Daoy (cell line): ENCODE results near the gene ALX4. TPM values are rescaled to one million over a fixed set of nuclear protein-coding genes. Genes with fewer than 3 reads are reported as not detected.

Source experiments
- DNase-seq: peaks from one replicate; pipeline ENCODE4 v3.0.0-alpha.2; 2015; ENCODE audit warnings: low read depth
- total RNA-seq: library from RNA; depleted of rRNA; stranded (reverse); fragments of >200 nt; shearing (Covaris generic); gene quantifications from 2 replicates; pipeline ENCODE4 v1.2.3, GENCODE V29; 2014

ALX4 gene
- total RNA-seq, 1 experiment from 2014 or later: 1.5 TPM

- no peak for DNase-seq
Measured at GRCh38 chr11:44335052-44335760, 25.3 kb upstream of the ALX4 start.

GRCh38 chr11:44334356-44335004 lies 24.5 kb upstream of the ALX4 start:
- no peak for DNase-seq

- DNase-seq: peak; percentile 59
Measured at GRCh38 chr11:44333271-44334218, 23.6 kb upstream of the ALX4 start.

GRCh38 chr11:44332665-44333064 lies 22.7 kb upstream of the ALX4 start:
- DNase-seq: no peak

- DNase-seq: no peak
Measured at GRCh38 chr11:44329472-44330230, 19.7 kb upstream of the ALX4 start.

GRCh38 chr11:44328138-44328660 lies 18.3 kb upstream of the ALX4 start:
- no peak for DNase-seq

- no peak for DNase-seq
Measured at GRCh38 chr11:44327730-44328129, 17.8 kb upstream of the ALX4 start.

- DNase-seq: peak; percentile 37
Measured at GRCh38 chr11:44326615-44327475, 16.9 kb upstream of the ALX4 start.

- DNase-seq: no peak
Measured at GRCh38 chr11:44325698-44326097, 15.8 kb upstream of the ALX4 start.

- no peak for DNase-seq
Measured at GRCh38 chr11:44324749-44325525, 15.0 kb upstream of the ALX4 start.

- DNase-seq: no peak
Measured at GRCh38 chr11:44324222-44324621, 14.3 kb upstream of the ALX4 start.

- DNase-seq: no peak
Measured at GRCh38 chr11:44322243-44322642, 12.3 kb upstream of the ALX4 start.

- no peak for DNase-seq
Measured at GRCh38 chr11:44321059-44321458, 11.1 kb upstream of the ALX4 start.

GRCh38 chr11:44320289-44320973 lies 10.5 kb upstream of the ALX4 start:
- no peak for DNase-seq

GRCh38 chr11:44319552-44320288 lies 9.8 kb upstream of the ALX4 start:
- DNase-seq: peak; percentile 31

GRCh38 chr11:44319170-44319551 lies 9.2 kb upstream of the ALX4 start:
- DNase-seq: no peak

- DNase-seq: no peak
Measured at GRCh38 chr11:44318369-44318768, 8.4 kb upstream of the ALX4 start.

- peak; percentile 61 for DNase-seq
Measured at GRCh38 chr11:44316659-44317240, 6.8 kb upstream of the ALX4 start.
